GM23338 (cell line): ENCODE data around the gene FNDC11.

Experiments
- CREB1 ChIP-seq: fragments of 250-450 bp; sonication (Bioruptor Pico); IDR thresholded peaks from 2 replicates; pipeline ENCODE4 v1.5.0; 2020; ENCODE audit warnings: low read depth, mild to moderate bottlenecking, moderate library complexity
- EZH2 ChIP-seq: fragments of 200-600 bp; sonication (generic); IDR thresholded peaks from one replicate; pipeline ENCODE4 v1.8.0; 2017; ENCODE audit warnings: antibody characterized with exemption, mild to moderate bottlenecking, low read depth; ENCODE audit not compliant: unreplicated experiment
- EZH2phosphoT487 ChIP-seq: fragments of 200-600 bp; sonication (generic); IDR thresholded peaks from one replicate; pipeline ENCODE4 v1.8.1; 2018; ENCODE audit warnings: antibody characterized with exemption; ENCODE audit not compliant: unreplicated experiment
- JUNB ChIP-seq: IDR thresholded peaks from one replicate; pipeline ENCODE4 v1.6.1; 2016; ENCODE audit warnings: antibody characterized with exemption; ENCODE audit not compliant: unreplicated experiment
- POLR2AphosphoS5 ChIP-seq: IDR thresholded peaks from 2 replicates; pipeline ENCODE4 v1.6.1; 2016; ENCODE audit warnings: antibody characterized with exemption, low read depth
- ZNF114 ChIP-seq: fragments of 250-450 bp; sonication (Bioruptor Pico); IDR thresholded peaks from 2 replicates; pipeline ENCODE4 v1.5.0; 2020; ENCODE audit warnings: mild to moderate bottlenecking, moderate library complexity
- TF ChIP-seq, protein P1 (sequence below), 2 experiments: fragments of 200-600 bp in 1 of 2; sonication (generic) in 1 of 2; conservative IDR thresholded peaks; 2 replicates each; pipeline versions ENCODE4 v1.5.1 to v1.6.1; 2016 to 2017; ENCODE audit warnings: antibody characterized with exemption in 2 of 2, low read depth in 2 of 2, mild to moderate bottlenecking in 2 of 2, moderate library complexity in 1 of 2
- TF ChIP-seq, protein P2 (sequence below): IDR thresholded peaks from one replicate; pipeline ENCODE4 v1.6.1; 2018; ENCODE audit warnings: antibody characterized with exemption; ENCODE audit not compliant: unreplicated experiment
- TF ChIP-seq, protein P3 (sequence below): fragments of 250-450 bp; sonication (Bioruptor Pico); IDR thresholded peaks from 2 replicates; pipeline ENCODE4 v1.5.0; 2020; ENCODE audit warnings: mild to moderate bottlenecking, moderate library complexity
- TF ChIP-seq, protein P4 (sequence below): IDR thresholded peaks from 2 replicates; pipeline ENCODE4 v1.6.1; 2016; ENCODE audit warnings: antibody characterized with exemption

DNA sequence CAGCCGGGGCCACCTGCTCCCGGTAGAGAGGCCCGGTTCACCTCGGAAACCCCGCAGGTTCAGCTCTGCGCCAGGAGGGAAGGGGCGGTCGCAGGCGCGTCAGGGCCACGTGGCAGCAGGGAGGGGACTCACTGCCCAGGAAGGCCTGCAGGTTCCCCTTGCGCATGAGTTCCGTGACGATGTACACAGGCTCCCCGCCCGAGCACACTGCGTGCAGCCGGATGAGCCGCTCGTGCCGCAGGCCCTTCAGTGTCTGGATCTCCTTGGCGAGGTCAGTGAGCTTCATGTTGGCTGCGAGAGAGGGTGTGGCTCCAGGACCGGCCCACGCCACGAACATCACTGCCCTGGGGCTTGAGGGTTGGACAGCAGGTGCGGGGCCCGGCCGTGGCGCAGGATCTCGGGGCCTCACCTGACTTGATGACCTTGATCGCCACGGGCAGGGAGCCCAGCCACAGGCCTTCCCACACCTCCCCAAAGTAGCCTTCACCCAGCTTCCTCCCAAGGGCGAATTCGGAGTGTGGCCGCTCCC is 11.9 kb upstream of the FNDC11 start:
- TF ChIP-seq POLR2AphosphoS5 (no peak), EZH2 (no peak), CREB1 (CRISPR knock-in tag) (no peak), JUNB (no peak), EZH2phosphoT487 (no peak), ZNF114 (CRISPR knock-in tag) (no peak)
- TF ChIP-seq, protein P1, sequence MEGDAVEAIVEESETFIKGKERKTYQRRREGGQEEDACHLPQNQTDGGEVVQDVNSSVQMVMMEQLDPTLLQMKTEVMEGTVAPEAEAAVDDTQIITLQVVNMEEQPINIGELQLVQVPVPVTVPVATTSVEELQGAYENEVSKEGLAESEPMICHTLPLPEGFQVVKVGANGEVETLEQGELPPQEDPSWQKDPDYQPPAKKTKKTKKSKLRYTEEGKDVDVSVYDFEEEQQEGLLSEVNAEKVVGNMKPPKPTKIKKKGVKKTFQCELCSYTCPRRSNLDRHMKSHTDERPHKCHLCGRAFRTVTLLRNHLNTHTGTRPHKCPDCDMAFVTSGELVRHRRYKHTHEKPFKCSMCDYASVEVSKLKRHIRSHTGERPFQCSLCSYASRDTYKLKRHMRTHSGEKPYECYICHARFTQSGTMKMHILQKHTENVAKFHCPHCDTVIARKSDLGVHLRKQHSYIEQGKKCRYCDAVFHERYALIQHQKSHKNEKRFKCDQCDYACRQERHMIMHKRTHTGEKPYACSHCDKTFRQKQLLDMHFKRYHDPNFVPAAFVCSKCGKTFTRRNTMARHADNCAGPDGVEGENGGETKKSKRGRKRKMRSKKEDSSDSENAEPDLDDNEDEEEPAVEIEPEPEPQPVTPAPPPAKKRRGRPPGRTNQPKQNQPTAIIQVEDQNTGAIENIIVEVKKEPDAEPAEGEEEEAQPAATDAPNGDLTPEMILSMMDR (conservative IDR thresholded peaks at IDR 0.05; ENCODE audit: low read depth in 2 of 2): no peak
- TF ChIP-seq, protein P2, sequence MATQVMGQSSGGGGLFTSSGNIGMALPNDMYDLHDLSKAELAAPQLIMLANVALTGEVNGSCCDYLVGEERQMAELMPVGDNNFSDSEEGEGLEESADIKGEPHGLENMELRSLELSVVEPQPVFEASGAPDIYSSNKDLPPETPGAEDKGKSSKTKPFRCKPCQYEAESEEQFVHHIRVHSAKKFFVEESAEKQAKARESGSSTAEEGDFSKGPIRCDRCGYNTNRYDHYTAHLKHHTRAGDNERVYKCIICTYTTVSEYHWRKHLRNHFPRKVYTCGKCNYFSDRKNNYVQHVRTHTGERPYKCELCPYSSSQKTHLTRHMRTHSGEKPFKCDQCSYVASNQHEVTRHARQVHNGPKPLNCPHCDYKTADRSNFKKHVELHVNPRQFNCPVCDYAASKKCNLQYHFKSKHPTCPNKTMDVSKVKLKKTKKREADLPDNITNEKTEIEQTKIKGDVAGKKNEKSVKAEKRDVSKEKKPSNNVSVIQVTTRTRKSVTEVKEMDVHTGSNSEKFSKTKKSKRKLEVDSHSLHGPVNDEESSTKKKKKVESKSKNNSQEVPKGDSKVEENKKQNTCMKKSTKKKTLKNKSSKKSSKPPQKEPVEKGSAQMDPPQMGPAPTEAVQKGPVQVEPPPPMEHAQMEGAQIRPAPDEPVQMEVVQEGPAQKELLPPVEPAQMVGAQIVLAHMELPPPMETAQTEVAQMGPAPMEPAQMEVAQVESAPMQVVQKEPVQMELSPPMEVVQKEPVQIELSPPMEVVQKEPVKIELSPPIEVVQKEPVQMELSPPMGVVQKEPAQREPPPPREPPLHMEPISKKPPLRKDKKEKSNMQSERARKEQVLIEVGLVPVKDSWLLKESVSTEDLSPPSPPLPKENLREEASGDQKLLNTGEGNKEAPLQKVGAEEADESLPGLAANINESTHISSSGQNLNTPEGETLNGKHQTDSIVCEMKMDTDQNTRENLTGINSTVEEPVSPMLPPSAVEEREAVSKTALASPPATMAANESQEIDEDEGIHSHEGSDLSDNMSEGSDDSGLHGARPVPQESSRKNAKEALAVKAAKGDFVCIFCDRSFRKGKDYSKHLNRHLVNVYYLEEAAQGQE: no peak
- TF ChIP-seq, protein P3, sequence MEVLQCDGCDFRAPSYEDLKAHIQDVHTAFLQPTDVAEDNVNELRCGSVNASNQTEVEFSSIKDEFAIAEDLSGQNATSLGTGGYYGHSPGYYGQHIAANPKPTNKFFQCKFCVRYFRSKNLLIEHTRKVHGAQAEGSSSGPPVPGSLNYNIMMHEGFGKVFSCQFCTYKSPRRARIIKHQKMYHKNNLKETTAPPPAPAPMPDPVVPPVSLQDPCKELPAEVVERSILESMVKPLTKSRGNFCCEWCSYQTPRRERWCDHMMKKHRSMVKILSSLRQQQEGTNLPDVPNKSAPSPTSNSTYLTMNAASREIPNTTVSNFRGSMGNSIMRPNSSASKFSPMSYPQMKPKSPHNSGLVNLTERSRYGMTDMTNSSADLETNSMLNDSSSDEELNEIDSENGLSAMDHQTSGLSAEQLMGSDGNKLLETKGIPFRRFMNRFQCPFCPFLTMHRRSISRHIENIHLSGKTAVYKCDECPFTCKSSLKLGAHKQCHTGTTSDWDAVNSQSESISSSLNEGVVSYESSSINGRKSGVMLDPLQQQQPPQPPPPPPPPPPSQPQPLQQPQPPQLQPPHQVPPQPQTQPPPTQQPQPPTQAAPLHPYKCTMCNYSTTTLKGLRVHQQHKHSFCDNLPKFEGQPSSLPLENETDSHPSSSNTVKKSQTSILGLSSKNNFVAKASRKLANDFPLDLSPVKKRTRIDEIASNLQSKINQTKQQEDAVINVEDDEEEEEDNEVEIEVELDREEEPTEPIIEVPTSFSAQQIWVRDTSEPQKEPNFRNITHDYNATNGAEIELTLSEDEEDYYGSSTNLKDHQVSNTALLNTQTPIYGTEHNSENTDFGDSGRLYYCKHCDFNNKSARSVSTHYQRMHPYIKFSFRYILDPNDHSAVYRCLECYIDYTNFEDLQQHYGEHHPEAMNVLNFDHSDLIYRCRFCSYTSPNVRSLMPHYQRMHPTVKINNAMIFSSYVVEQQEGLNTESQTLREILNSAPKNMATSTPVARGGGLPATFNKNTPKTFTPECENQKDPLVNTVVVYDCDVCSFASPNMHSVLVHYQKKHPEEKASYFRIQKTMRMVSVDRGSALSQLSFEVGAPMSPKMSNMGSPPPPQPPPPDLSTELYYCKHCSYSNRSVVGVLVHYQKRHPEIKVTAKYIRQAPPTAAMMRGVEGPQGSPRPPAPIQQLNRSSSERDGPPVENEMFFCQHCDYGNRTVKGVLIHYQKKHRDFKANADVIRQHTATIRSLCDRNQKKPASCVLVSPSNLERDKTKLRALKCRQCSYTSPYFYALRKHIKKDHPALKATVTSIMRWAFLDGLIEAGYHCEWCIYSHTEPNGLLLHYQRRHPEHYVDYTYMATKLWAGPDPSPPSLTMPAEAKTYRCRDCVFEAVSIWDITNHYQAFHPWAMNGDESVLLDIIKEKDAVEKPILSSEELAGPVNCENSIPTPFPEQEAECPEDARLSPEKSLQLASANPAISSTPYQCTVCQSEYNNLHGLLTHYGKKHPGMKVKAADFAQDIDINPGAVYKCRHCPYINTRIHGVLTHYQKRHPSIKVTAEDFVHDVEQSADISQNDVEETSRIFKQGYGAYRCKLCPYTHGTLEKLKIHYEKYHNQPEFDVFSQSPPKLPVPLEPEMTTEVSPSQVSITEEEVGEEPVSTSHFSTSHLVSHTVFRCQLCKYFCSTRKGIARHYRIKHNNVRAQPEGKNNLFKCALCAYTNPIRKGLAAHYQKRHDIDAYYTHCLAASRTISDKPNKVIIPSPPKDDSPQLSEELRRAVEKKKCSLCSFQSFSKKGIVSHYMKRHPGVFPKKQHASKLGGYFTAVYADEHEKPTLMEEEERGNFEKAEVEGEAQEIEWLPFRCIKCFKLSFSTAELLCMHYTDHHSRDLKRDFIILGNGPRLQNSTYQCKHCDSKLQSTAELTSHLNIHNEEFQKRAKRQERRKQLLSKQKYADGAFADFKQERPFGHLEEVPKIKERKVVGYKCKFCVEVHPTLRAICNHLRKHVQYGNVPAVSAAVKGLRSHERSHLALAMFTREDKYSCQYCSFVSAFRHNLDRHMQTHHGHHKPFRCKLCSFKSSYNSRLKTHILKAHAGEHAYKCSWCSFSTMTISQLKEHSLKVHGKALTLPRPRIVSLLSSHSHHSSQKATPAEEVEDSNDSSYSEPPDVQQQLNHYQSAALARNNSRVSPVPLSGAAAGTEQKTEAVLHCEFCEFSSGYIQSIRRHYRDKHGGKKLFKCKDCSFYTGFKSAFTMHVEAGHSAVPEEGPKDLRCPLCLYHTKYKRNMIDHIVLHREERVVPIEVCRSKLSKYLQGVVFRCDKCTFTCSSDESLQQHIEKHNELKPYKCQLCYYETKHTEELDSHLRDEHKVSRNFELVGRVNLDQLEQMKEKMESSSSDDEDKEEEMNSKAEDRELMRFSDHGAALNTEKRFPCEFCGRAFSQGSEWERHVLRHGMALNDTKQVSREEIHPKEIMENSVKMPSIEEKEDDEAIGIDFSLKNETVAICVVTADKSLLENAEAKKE (CRISPR knock-in tag): no peak
- TF ChIP-seq, protein P4, sequence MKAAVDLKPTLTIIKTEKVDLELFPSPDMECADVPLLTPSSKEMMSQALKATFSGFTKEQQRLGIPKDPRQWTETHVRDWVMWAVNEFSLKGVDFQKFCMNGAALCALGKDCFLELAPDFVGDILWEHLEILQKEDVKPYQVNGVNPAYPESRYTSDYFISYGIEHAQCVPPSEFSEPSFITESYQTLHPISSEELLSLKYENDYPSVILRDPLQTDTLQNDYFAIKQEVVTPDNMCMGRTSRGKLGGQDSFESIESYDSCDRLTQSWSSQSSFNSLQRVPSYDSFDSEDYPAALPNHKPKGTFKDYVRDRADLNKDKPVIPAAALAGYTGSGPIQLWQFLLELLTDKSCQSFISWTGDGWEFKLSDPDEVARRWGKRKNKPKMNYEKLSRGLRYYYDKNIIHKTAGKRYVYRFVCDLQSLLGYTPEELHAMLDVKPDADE: no peak
